Lower leg skin (tissue), 3 donors: ENCODE data around the gene GLS.

ENCODE experiments used
- CTCF ChIP-seq, 3 donors: fragments of 450-650 bp; IDR thresholded peaks; one replicate each; pipeline ENCODE4 v1.5.1; 2016; ENCODE audit warnings: antibody characterized with exemption in 3 of 3, mild to moderate bottlenecking in 3 of 3, moderate library complexity in 2 of 3
- POLR2A ChIP-seq, 2 donors: fragments of 450-650 bp; IDR thresholded peaks; one replicate each; pipeline ENCODE4 v1.6.1; 2016 to 2017; ENCODE audit warnings: antibody characterized with exemption in 2 of 2, mild to moderate bottlenecking in 1 of 2, moderate library complexity in 1 of 2

GRCh38 chr2:190875891-190876290, 4.7 kb upstream of the GLS start:
- no peak for TF ChIP-seq CTCF (IDR thresholded peaks at IDR 0.05)
- no peak for TF ChIP-seq POLR2A (IDR thresholded peaks at IDR 0.05)
